SH-SY5Y (cell line): ENCODE results near the gene AOPEP.

Experiments
- GATA2 ChIP-seq: IDR thresholded peaks from 2 replicates; pipeline ENCODE4 v1.6.1; 2011; ENCODE audit warnings: mild to moderate bottlenecking, low read depth, low read length
- GATA3 ChIP-seq: IDR thresholded peaks from 2 replicates; pipeline ENCODE4 v1.6.1; 2011; ENCODE audit warnings: low read depth, mild to moderate bottlenecking, low read length, moderate library complexity

GRCh38 chr9:95102572-95102971 lies 376.1 kb downstream of the AOPEP start:
- TF ChIP-seq GATA3 (no peak), GATA2 (no peak)
